Hepatocyte (in vitro differentiated cells): ENCODE results near the gene OPCML.

Source experiments
- EZH2 ChIP-seq: fragments of 200-600 bp; sonication (generic); IDR thresholded peaks from 2 replicates; pipeline ENCODE4 v1.6.1; 2016; ENCODE audit warnings: antibody characterized with exemption, mild to moderate bottlenecking, borderline replicate concordance
- EZH2phosphoT487 ChIP-seq: fragments of 200-600 bp; sonication (generic); IDR thresholded peaks from one replicate; pipeline ENCODE4 v1.6.1; 2018; ENCODE audit warnings: antibody characterized with exemption, mild to moderate bottlenecking, low read depth, moderate library complexity; ENCODE audit not compliant: unreplicated experiment, severe bottlenecking
- TF ChIP-seq, protein P1 (sequence below): fragments of 200-600 bp; sonication (generic); IDR thresholded peaks from 2 replicates; pipeline ENCODE4 v1.5.1; 2016; ENCODE audit warnings: antibody characterized with exemption, mild to moderate bottlenecking; ENCODE audit not compliant: poor library complexity

DNA sequence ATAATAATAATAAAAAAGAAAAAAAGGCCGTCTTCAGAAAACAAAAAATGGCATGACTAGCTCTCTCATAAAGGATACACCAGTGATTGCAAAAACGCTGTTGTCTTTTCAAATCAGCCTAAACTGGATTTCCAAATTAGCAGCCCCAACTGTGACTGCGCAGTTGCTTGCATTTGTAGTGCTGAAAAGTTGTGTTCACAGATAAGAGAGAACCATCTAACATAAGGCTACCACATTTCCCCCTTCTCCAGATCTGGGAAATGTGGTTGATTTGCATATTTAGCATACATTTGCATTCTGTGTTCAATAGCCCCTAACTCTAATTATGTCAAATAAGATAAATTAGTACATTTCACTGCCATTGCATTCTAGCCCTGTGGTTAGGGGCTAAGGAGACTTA lies 650.7 kb downstream of the OPCML start:
- TF ChIP-seq EZH2phosphoT487 (no peak), EZH2 (no peak)
- TF ChIP-seq, protein P1, sequence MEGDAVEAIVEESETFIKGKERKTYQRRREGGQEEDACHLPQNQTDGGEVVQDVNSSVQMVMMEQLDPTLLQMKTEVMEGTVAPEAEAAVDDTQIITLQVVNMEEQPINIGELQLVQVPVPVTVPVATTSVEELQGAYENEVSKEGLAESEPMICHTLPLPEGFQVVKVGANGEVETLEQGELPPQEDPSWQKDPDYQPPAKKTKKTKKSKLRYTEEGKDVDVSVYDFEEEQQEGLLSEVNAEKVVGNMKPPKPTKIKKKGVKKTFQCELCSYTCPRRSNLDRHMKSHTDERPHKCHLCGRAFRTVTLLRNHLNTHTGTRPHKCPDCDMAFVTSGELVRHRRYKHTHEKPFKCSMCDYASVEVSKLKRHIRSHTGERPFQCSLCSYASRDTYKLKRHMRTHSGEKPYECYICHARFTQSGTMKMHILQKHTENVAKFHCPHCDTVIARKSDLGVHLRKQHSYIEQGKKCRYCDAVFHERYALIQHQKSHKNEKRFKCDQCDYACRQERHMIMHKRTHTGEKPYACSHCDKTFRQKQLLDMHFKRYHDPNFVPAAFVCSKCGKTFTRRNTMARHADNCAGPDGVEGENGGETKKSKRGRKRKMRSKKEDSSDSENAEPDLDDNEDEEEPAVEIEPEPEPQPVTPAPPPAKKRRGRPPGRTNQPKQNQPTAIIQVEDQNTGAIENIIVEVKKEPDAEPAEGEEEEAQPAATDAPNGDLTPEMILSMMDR = no peak
